HEK293 (cell line): ENCODE data around the gene TMEM132A.

Experiments
- CTCF ChIA-PET: fragments of 350-600 bp; formaldehyde crosslinking; extraction: SDS; loops from one replicate; lab custom pipeline; 2021; ENCODE audit warnings: antibody characterized with exemption; lab: Yijun Ruan, JAX
- POLR2A ChIA-PET: fragments of 300-600 bp; formaldehyde crosslinking; extraction: SDS; loops from one replicate; lab custom pipeline; 2020; ENCODE audit warnings: antibody characterized with exemption, inconsistent platforms; lab: Yijun Ruan, JAX
- H3K27ac ChIP-seq: fragments of 200-500 bp; sonication (Bioruptor generic); 2 replicates; pipeline ENCODE4 v1.5.1; 2014; ENCODE audit warnings: low read depth, low read length, control low read depth, inconsistent platforms; ENCODE audit errors: extremely low read depth
- H3K36me3 ChIP-seq, 2 experiments: fragments of 200-500 bp in 1 of 2; sonication (Bioruptor generic) in 1 of 2; 1 replicate in 1 of 2; 2 replicates in 1 of 2; pipeline ENCODE4 v1.5.1; 2014 to 2017; ENCODE audit warnings: inconsistent platforms in 2 of 2, low read length in 2 of 2; ENCODE audit not compliant: control insufficient read depth in 2 of 2, insufficient read depth in 1 of 2
- H3K4me1 ChIP-seq: fragments of 200-500 bp; sonication (Bioruptor generic); 2 replicates; pipeline ENCODE4 v1.5.1; 2014; ENCODE audit warnings: mild to moderate bottlenecking, low read length, inconsistent platforms; ENCODE audit not compliant: control insufficient read depth, insufficient read depth
- H3K4me3 ChIP-seq: 2 replicates; pipeline ENCODE4 v1.5.1; 2011; ENCODE audit warnings: low read depth, mild to moderate bottlenecking, control low read depth, low read length, moderate library complexity
- H3K9me3 ChIP-seq: fragments of 200-500 bp; sonication (Bioruptor generic); 2 replicates; pipeline ENCODE4 v1.5.1; 2014; ENCODE audit warnings: low read depth, low read length, inconsistent platforms; ENCODE audit not compliant: control insufficient read depth, insufficient read depth
- ELK4 ChIP-seq: IDR thresholded peaks from 2 replicates; pipeline ENCODE4 v1.6.1; 2011; ENCODE audit warnings: mild to moderate bottlenecking, low read depth, low read length, borderline replicate concordance
- KLF16 ChIP-seq: fragments of 450-650 bp; formaldehyde crosslinking; IDR thresholded peaks from 2 replicates; pipeline ENCODE4 v1.5.1; 2017; ENCODE audit warnings: missing biosample characterization, missing genetic modification characterization
- PRDM2 ChIP-seq: fragments of 450-650 bp; formaldehyde crosslinking; IDR thresholded peaks from 2 replicates; pipeline ENCODE4 v1.5.1; 2016; ENCODE audit warnings: missing biosample characterization, missing genetic modification characterization, borderline replicate concordance
- PRDM4 ChIP-seq: fragments of 450-650 bp; formaldehyde crosslinking; IDR thresholded peaks from 2 replicates; pipeline ENCODE4 v1.5.1; 2017; ENCODE audit warnings: missing biosample characterization, missing genetic modification characterization
- ZBTB11 ChIP-seq: fragments of 450-650 bp; formaldehyde crosslinking; conservative IDR thresholded peaks from 2 replicates; pipeline ENCODE4 v1.5.1; 2016; ENCODE audit warnings: low read depth, missing biosample characterization, missing genetic modification characterization
- ZNF37A ChIP-seq: fragments of 450-650 bp; IDR thresholded peaks from 2 replicates; pipeline ENCODE4 v1.5.1; 2018; ENCODE audit warnings: missing biosample characterization, missing genetic modification characterization
- ZNF423 ChIP-seq: fragments of 450-650 bp; formaldehyde crosslinking; IDR thresholded peaks from 2 replicates; pipeline ENCODE4 v1.5.1; 2016; ENCODE audit warnings: missing biosample characterization, missing genetic modification characterization
- ZNF76 ChIP-seq: fragments of 450-650 bp; formaldehyde crosslinking; IDR thresholded peaks from 2 replicates; pipeline ENCODE4; 2016; ENCODE audit warnings: low read depth, missing biosample characterization, missing genetic modification characterization, borderline replicate concordance

Gene TMEM132A

GRCh38 chr11:60876168-60876485 lies 48.1 kb upstream of the TMEM132A start (continued):
- TF ChIP-seq ELK4 (no peak), ZNF37A (tag by site-specific recombination) (no peak), KLF16 (tag by site-specific recombination) (no peak), ZNF423 (tag by site-specific recombination) (no peak)

GRCh38 chr11:60878245-60879101 lies 45.8 kb upstream of the TMEM132A start:
- Histone ChIP-seq H3K9me3 (no peaks in the 10 kb centered on the region), H3K4me1 (no peaks in the 10 kb centered on the region), H3K27ac (no peak overlapping the region), H3K4me3 (no peak overlapping the region), H3K36me3 (peaks cover 0 to 28% of the 10 kb centered on the region in 2 experiments; a peak in 1 of 3 replicates)
- ChIA-PET POLR2A (no interaction called here), CTCF (interaction anchor here (0.9 to 1.2 kb wide), 4 partner anchors 9 to 21 kb away, joined by 3 to 5 read pairs (median 4); no protein-coding TSS in a partner anchor)
- TF ChIP-seq PRDM4 (tag by site-specific recombination) (no peak), ZBTB11 (tag by site-specific recombination) (no peak), PRDM2 (tag by site-specific recombination) (no peak), ZNF76 (tag by site-specific recombination) (no peak)
